Kidney (tissue), 14 donors: ENCODE measurements around the gene CALU. TPM values are rescaled to one million over a fixed set of nuclear protein-coding genes. Genes with fewer than 3 reads are reported as not detected.

Source experiments
- DNase-seq, 5 donors: peaks; one replicate each; pipeline ENCODE4 v3.0.0-alpha.2; 2013 to 2020
- FAIRE-seq: peaks from 2 replicates; lab custom pipeline; 2012; peaks lifted over from hg19 to GRCh38; lab: Jason Lieb, UNC
- H3K27ac ChIP-seq, 2 donors: one replicate each; pipeline ENCODE4 v1.7.0; 2013; ENCODE audit warnings: low read depth in 2 of 2, low read length in 2 of 2, inconsistent platforms in 1 of 2
- H3K27me3 ChIP-seq: one replicate; pipeline ENCODE4 v1.7.1; 2013; ENCODE audit warnings: low read length, inconsistent platforms; ENCODE audit not compliant: control insufficient read depth, insufficient read depth
- H3K36me3 ChIP-seq, 3 donors: one replicate each; pipeline versions ENCODE4 v1.7.0 to v1.7.1; 2013; ENCODE audit warnings: low read length in 3 of 3, control low read depth in 1 of 3, inconsistent platforms in 1 of 3; ENCODE audit not compliant: insufficient read depth in 3 of 3, control insufficient read depth in 2 of 3
- H3K4me1 ChIP-seq, 3 donors: one replicate each; pipeline versions ENCODE4 v1.7.0 to v1.7.1; 2013; ENCODE audit warnings: low read length in 3 of 3, inconsistent platforms in 1 of 3, low read depth in 1 of 3; ENCODE audit not compliant: control insufficient read depth in 2 of 3, insufficient read depth in 2 of 3
- H3K4me3 ChIP-seq, 3 donors: one replicate each; pipeline versions ENCODE4 v1.7.0 to v1.8.1; 2013; ENCODE audit warnings: low read length in 3 of 3, control low read depth in 1 of 3, inconsistent platforms in 1 of 3
- H3K9ac ChIP-seq, 3 donors: one replicate each; pipeline versions ENCODE4 v1.7.0 to v1.7.1; 2013; ENCODE audit warnings: low read length in 3 of 3, control low read depth in 1 of 3, inconsistent platforms in 1 of 3
- H3K9me3 ChIP-seq, 3 donors: one replicate each; pipeline versions ENCODE4 v1.7.0 to v1.7.1; 2013; ENCODE audit warnings: low read length in 3 of 3, control low read depth in 1 of 3, inconsistent platforms in 1 of 3; ENCODE audit not compliant: control insufficient read depth in 2 of 3, insufficient read depth in 1 of 3
- CTCF ChIP-seq: IDR thresholded peaks from 3 replicates; pipeline ENCODE4 v1.5.1; 2012; ENCODE audit warnings: mild to moderate bottlenecking, moderate library complexity, borderline replicate concordance; ENCODE audit not compliant: insufficient read depth; ENCODE audit errors: extremely low read depth
- intact Hi-C: fragments of 100-400 bp; cut with DNase I; formaldehyde crosslinking; loops from one replicate; pipeline ENCODE4 v1.11.1; 2022
- polyA plus RNA-seq: library from polyadenylated mRNA; stranded (reverse); fragments of 350-450 nt; fragmentation: Illumina TruSeq; extraction: RNeasy Lipid Tissue Mini Kit (QIAGEN cat#74804); gene quantifications from one replicate; pipeline ENCODE4 v1.2.3, GENCODE V29; 2014; ENCODE audit warnings: low read depth, low replicate concordance; ENCODE audit not compliant: insufficient read depth
- total RNA-seq: library from RNA; stranded (reverse); fragmentation: NEBNext Ultra II Directional; extraction: Animal tissue kit (Norgen Biotek cat#: 25700); gene quantifications from one replicate; pipeline ENCODE4 v1.2.1, GENCODE V29; 2021
- donor health status: control.
- donor health status: control.
- donor health status: control.
- donor health status: control.
- donor health status: control.
- donor health status: DM: yes; HTN: yes; CAD: no.
- donor health status: Normal renal cell carcinoma (clear cell type).

The CALU gene
- total and polyA plus RNA-seq, 2 donors from 2014 or later = 32.9 to 75.1 TPM

- H3K9ac ChIP-seq = no peak overlapping the region
- no peak overlapping the region for H3K27ac ChIP-seq
- intact Hi-C loops = no loop called here
- H3K4me3 ChIP-seq = no peak overlapping the region
- DNase-seq (no peak), FAIRE-seq (no peak)
- H3K27me3 ChIP-seq = no peaks in the 10 kb centered on the region
- no peaks in the 10 kb centered on the region for H3K36me3 ChIP-seq
- no peaks in the 10 kb centered on the region for H3K9me3 ChIP-seq
- no peak for TF ChIP-seq CTCF
- no peaks in the 10 kb centered on the region for H3K4me1 ChIP-seq
Observed at GRCh38 chr7:128814499-128814898, 75.3 kb downstream of the CALU start.

DNA sequence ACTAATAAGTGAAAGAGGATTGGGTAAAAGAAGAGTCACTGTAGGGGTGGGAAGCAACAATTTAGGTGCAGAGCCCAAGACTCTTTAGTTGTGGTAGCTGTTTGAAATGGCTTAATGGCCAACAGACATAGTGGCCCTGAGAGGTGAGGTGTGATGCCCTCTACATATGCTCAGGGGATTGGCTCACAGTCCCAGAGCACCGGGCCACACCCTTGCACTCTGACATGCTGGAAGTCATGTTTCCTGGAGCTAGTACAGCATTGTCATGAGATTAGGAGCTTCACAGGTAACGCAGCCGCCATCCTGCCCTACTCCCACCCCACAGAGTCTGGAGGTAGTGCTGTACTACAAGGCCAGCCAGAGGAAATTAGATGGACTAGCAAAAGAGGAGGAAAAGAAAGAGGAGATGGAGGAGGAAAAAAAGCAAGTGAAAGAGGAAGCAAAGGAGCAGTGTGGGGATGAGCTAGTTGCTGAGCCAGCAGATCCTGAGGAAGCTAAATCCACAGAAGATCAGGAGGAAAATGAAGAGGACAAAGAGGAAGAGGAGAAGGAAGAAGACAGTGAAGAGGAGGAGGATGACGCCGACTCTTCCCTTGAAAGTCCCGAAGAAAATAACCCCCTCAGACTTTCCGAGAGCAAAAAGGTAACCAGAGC lies 76.3 kb downstream of the CALU start:
- no peaks in the 10 kb centered on the region for H3K4me1 ChIP-seq
- no peaks in the 10 kb centered on the region for H3K27me3 ChIP-seq
- no peaks in the 10 kb centered on the region for H3K9me3 ChIP-seq
- H3K27ac ChIP-seq = no peak overlapping the region
- intact Hi-C loops = no loop called here
- H3K36me3 ChIP-seq = no peaks in the 10 kb centered on the region
- no peak overlapping the region for H3K9ac ChIP-seq
- no peak for TF ChIP-seq CTCF
- no peak for FAIRE-seq
- no peak for DNase-seq
- no peak overlapping the region for H3K4me3 ChIP-seq

DNA sequence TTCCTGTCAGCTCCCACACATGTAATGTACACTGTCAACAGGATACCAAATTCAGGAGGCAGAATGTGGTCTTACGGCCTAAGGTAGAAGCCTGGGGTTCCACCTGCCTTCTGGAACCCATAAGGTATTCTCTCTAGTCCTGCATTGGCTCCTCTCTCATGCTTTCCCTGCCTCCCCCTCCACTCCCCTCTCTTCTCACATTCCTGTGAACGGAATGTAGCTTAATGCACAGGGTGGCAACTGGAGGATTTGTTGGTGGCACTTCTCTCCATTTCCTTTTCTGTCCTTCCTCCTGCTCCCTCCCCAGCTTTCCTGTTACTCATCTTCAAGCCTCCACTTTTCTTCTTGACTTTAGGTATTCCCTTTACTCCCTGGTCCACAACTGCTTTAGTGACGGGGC lies 79.5 kb downstream of the CALU start:
- Histone ChIP-seq H3K4me3 (no peak overlapping the region), H3K27ac (no peak overlapping the region), H3K9ac (no peak overlapping the region), H3K27me3 (no peaks in the 10 kb centered on the region), H3K9me3 (no peaks in the 10 kb centered on the region), H3K36me3 (no peaks in the 10 kb centered on the region), H3K4me1 (no peaks in the 10 kb centered on the region)
- peak in 1 of 5 donors; percentile 34 for DNase-seq
- TF ChIP-seq CTCF = no peak
- intact Hi-C loops = no loop called here
- FAIRE-seq = no peak

Other genes starting within 250 kb of the CALU start
- 2.5 TPM for gene GARIN1A, start 67.1 kb upstream of the CALU start, total RNA-seq
- gene GARIN1A, start 67.1 kb upstream of the CALU start, polyA plus RNA-seq = 1.3 TPM
- not detected for gene OPN1SW, start 36.4 kb downstream of the CALU start, total RNA-seq
- not detected for gene OPN1SW, start 36.4 kb downstream of the CALU start, polyA plus RNA-seq
- 4.2 TPM for gene CCDC136, start 52.6 kb downstream of the CALU start, total RNA-seq
- 1.4 TPM for gene CCDC136, start 52.6 kb downstream of the CALU start, polyA plus RNA-seq
- gene FLNC, start 91.0 kb downstream of the CALU start, total RNA-seq = 12.2 TPM
- 2.8 TPM for gene FLNC, start 91.0 kb downstream of the CALU start, polyA plus RNA-seq
- 161 TPM for gene ATP6V1F, start 123.5 kb downstream of the CALU start, total RNA-seq
- 684 TPM for gene ATP6V1F, start 123.5 kb downstream of the CALU start, polyA plus RNA-seq
- 44.6 TPM for gene KCP, start 171.3 kb downstream of the CALU start, total RNA-seq
- 7.7 TPM for gene KCP, start 171.3 kb downstream of the CALU start, polyA plus RNA-seq
- 27.1 TPM for gene IRF5, start 198.6 kb downstream of the CALU start, total RNA-seq
- 13.0 TPM for gene IRF5, start 198.6 kb downstream of the CALU start, polyA plus RNA-seq